HG03175 (cell line): ENCODE data around the gene LCOR.
A peak's percentile ranks its signal among the peaks of the same experiment; 100 is the strongest.
"Not testable (repeated sequence)": the region's sequence is repeated elsewhere in the genome, so short reads cannot be mapped to it uniquely, and the experiment has no call there.

Source experiments
- ATAC-seq: cut with Tn5 transposase; IDR thresholded peaks from one replicate; pipeline ENCODE4 v1.9.1; 2021; ENCODE audit warnings: mild to moderate bottlenecking, moderate library complexity; ENCODE audit not compliant: unreplicated experiment

The LCOR gene

GRCh38 chr10:96924861-96925260 lies 92.8 kb downstream of the LCOR start:
- ATAC-seq: no peak

GRCh38 chr10:96930469-96930868 lies 98.4 kb downstream of the LCOR start:
- no peak for ATAC-seq

- no peak for ATAC-seq
Measured at GRCh38 chr10:96935148-96935547, 103.0 kb downstream of the LCOR start.

GRCh38 chr10:96935810-96936209 lies 103.7 kb downstream of the LCOR start:
- no peak for ATAC-seq

GRCh38 chr10:96943161-96943560 lies 111.1 kb downstream of the LCOR start:
- not testable (repeated sequence) for ATAC-seq

GRCh38 chr10:96947036-96947435 lies 114.9 kb downstream of the LCOR start:
- no peak for ATAC-seq

GRCh38 chr10:96949039-96949683 lies 117.1 kb downstream of the LCOR start:
- ATAC-seq: no peak

- no peak for ATAC-seq
Measured at GRCh38 chr10:96951954-96952353, 119.9 kb downstream of the LCOR start.

GRCh38 chr10:96955794-96956193 lies 123.7 kb downstream of the LCOR start:
- no peak for ATAC-seq

- no peak for ATAC-seq
Measured at GRCh38 chr10:96958071-96958470, 126.0 kb downstream of the LCOR start.

GRCh38 chr10:96959733-96960132 lies 127.6 kb downstream of the LCOR start:
- ATAC-seq: no peak

- no peak for ATAC-seq
Measured at GRCh38 chr10:96960872-96961271, 128.8 kb downstream of the LCOR start.

GRCh38 chr10:96964131-96964530 lies 132.0 kb downstream of the LCOR start:
- no peak for ATAC-seq

- ATAC-seq: no peak
Measured at GRCh38 chr10:96967847-96968246, 135.7 kb downstream of the LCOR start.

- ATAC-seq: no peak
Measured at GRCh38 chr10:96968682-96969423, 136.8 kb downstream of the LCOR start.

- no peak for ATAC-seq
Measured at GRCh38 chr10:96971324-96971723, 139.2 kb downstream of the LCOR start.

- ATAC-seq: no peak
Measured at GRCh38 chr10:96972264-96972663, 140.2 kb downstream of the LCOR start.

- ATAC-seq: no peak
Measured at GRCh38 chr10:96973809-96974747, 142.0 kb downstream of the LCOR start.

GRCh38 chr10:96975136-96975535 lies 143.0 kb downstream of the LCOR start:
- no peak for ATAC-seq

GRCh38 chr10:96978621-96979154 lies 146.6 kb downstream of the LCOR start:
- peak; percentile 67 for ATAC-seq
